Glutamatergic neuron (in vitro differentiated cells): ENCODE results near the gene LRRC45. TPM values are rescaled to one million over a fixed set of nuclear protein-coding genes. Genes with fewer than 3 reads are reported as not detected.
"Not testable (repeated sequence)": the region's sequence is repeated elsewhere in the genome, so short reads cannot be mapped to it uniquely, and the experiment has no call there.

Experiments
- DNase-seq: peaks from one replicate; pipeline ENCODE4 v3.0.0; 2022
- H3K27ac Mint-ChIP-seq: one replicate; pipeline ENCODE4 v1.8.0; 2020; ENCODE audit warnings: mild to moderate bottlenecking, mixed read lengths, inconsistent platforms; ENCODE audit not compliant: unreplicated experiment
- H3K27me3 Mint-ChIP-seq: one replicate; pipeline ENCODE4 v1.8.0; 2020; ENCODE audit warnings: mild to moderate bottlenecking, moderate library complexity, mixed read lengths, inconsistent platforms; ENCODE audit not compliant: unreplicated experiment
- H3K36me3 Mint-ChIP-seq: one replicate; pipeline ENCODE4 v1.8.0; 2020; ENCODE audit warnings: mild to moderate bottlenecking, mixed read lengths, inconsistent platforms; ENCODE audit not compliant: unreplicated experiment
- H3K4me1 Mint-ChIP-seq: one replicate; pipeline ENCODE4 v1.8.0; 2020; ENCODE audit warnings: mild to moderate bottlenecking, low read depth, mixed read lengths, inconsistent platforms; ENCODE audit not compliant: unreplicated experiment
- H3K4me3 Mint-ChIP-seq: one replicate; pipeline ENCODE4 v1.8.0; 2020; ENCODE audit warnings: mild to moderate bottlenecking, mixed read lengths, inconsistent platforms; ENCODE audit not compliant: unreplicated experiment
- H3K9me3 Mint-ChIP-seq: one replicate; pipeline ENCODE4 v1.8.0; 2020; ENCODE audit warnings: mild to moderate bottlenecking, moderate library complexity, mixed read lengths, inconsistent platforms; ENCODE audit not compliant: unreplicated experiment
- total RNA-seq: library from RNA; stranded (reverse); fragmentation: NEBNext Ultra II Directional; extraction: Animal tissue kit (Norgen Biotek cat#: 25700); gene quantifications from one replicate; pipeline ENCODE4 v1.2.1, GENCODE V29; 2021; ENCODE audit not compliant: unreplicated experiment
- TF ChIP-seq, protein P1 (sequence below): fragments of 200-600 bp; sonication (generic); IDR thresholded peaks from one replicate; pipeline ENCODE4 v1.5.0; 2021; ENCODE audit not compliant: partially characterized antibody, unreplicated experiment

The LRRC45 gene
- total RNA-seq, 1 donor from 2014 or later: 29.6 TPM

DNA sequence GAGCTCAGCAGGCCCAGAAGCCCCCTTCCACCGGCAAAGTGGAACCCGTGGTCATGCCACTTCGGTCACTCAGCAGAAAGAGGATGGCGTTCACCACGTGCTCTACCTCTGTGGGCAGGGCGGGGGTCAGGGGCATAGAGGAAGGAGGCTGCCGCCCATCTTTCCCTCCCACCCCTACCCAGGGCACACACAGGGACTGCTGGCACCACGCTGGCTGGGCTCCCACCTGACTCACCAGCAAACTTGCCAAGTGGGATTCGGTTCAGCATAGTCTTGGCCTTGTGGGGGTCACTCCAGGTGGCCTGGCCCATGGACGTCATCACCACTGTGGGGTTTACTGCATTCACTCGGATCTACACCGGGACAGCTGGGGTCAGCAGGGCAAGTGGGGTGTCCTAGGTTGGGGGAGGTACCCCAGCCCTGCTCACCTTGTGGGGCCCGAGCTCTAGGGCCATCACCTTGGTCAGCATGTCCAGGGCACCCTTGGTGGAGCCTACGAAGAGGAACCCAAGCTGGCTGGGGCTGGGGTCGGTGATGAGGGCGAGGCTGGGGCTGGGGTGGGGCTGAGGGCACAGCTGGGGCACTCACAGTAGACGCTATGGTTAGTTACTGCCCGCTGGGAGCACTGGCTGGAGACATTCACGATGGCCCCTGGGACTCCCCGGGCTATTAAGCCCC lies 13.0 kb downstream of the LRRC45 start:
- Mint-ChIP-seq H3K4me1 (peaks cover 4% of the 10 kb centered on the region), H3K9me3 (peaks cover 8% of the 10 kb centered on the region), H3K4me3 (peak overlapping the region; percentile 30), H3K27ac (no peak overlapping the region), H3K36me3 (no peaks in the 10 kb centered on the region), H3K27me3 (peaks cover 8% of the 10 kb centered on the region)
- TF ChIP-seq, protein P1, sequence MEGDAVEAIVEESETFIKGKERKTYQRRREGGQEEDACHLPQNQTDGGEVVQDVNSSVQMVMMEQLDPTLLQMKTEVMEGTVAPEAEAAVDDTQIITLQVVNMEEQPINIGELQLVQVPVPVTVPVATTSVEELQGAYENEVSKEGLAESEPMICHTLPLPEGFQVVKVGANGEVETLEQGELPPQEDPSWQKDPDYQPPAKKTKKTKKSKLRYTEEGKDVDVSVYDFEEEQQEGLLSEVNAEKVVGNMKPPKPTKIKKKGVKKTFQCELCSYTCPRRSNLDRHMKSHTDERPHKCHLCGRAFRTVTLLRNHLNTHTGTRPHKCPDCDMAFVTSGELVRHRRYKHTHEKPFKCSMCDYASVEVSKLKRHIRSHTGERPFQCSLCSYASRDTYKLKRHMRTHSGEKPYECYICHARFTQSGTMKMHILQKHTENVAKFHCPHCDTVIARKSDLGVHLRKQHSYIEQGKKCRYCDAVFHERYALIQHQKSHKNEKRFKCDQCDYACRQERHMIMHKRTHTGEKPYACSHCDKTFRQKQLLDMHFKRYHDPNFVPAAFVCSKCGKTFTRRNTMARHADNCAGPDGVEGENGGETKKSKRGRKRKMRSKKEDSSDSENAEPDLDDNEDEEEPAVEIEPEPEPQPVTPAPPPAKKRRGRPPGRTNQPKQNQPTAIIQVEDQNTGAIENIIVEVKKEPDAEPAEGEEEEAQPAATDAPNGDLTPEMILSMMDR: no peak
- no peak for DNase-seq

DNA sequence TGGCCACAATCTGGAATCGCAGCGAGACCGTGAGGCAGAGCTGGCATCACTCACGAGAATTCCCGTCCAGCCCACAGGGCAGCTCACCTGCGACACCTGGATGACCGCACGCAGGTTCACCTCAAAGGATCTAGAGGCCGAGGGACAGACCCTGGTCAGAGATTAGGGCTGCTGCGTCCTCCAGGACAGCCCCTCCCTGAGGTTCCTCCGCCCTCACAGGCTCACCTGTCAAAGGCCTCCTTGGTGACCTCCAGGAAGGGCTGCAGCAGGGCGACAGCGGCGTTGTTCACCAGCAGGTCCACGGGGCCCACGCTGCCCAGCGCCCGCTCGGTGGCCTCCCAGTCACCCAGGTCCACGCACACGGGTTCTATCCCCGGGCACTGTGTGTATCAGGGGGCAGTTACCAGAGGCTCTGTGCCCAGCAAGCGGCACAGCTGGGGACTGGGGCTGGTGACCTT lies 13.6 kb downstream of the LRRC45 start:
- Mint-ChIP-seq H3K27ac (no peak overlapping the region), H3K4me3 (peak overlapping the region; percentile 42)
- TF ChIP-seq, protein P1: no peak

GRCh38 chr17:82037092-82037888 lies 14.2 kb downstream of the LRRC45 start, which contains the start of gene DCXR:
Gene DCXR (minus strand): TSS chr17:82037697. CDS start chr17:82037682, 15 bp downstream.
- Mint-ChIP-seq H3K9me3 (peaks cover 11% of the 10 kb centered on the region), H3K4me1 (peaks cover 4% of the 10 kb centered on the region), H3K27ac (peak within 1 kb of the TSS; percentile 60), H3K36me3 (no peaks in the 10 kb centered on the region), H3K27me3 (peaks cover 13% of the 10 kb centered on the region), H3K4me3 (peak within 1 kb of the TSS; percentile 82)
- TF ChIP-seq, protein P1: peak; percentile 86
- DNase-seq: peak; percentile 99

More for the DNA sequence above, 13.6 kb downstream of the LRRC45 start:
- Mint-ChIP-seq H3K9me3 (peaks cover 11% of the 10 kb centered on the region), H3K36me3 (no peaks in the 10 kb centered on the region), H3K27me3 (peaks cover 13% of the 10 kb centered on the region), H3K4me1 (peaks cover 4% of the 10 kb centered on the region)
- DNase-seq: no peak

DNA sequence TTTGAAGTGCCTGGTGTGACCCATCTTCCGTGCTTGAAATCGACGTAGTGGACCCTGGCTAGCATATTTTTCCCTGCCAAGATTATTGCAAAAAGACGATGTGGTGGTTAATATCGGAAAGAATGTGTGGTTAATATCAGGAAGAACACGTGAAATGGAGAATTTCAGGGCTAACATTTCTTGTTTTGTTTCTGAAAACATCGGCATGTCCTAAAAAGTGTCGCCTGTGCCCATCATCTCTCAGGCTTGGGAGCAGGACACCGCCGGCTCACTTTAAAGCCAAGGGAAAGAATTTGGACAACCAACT lies 14.7 kb downstream of the LRRC45 start:
- DNase-seq: no peak
- Mint-ChIP-seq H3K27me3 (peaks cover 13% of the 10 kb centered on the region), H3K4me3 (peak overlapping the region; percentile 82), H3K9me3 (peaks cover 11% of the 10 kb centered on the region), H3K27ac (peak overlapping the region; percentile 60), H3K36me3 (no peaks in the 10 kb centered on the region), H3K4me1 (peaks cover 4% of the 10 kb centered on the region)
- TF ChIP-seq, protein P1: no peak

- H3K4me3 Mint-ChIP-seq, H3K4me1 Mint-ChIP-seq, DNase-seq, H3K36me3 Mint-ChIP-seq, H3K27ac Mint-ChIP-seq: not testable (repeated sequence)
- peaks cover 11% of the 10 kb centered on the region for H3K9me3 Mint-ChIP-seq
- H3K27me3 Mint-ChIP-seq: peaks cover 13% of the 10 kb centered on the region
These were observed 15.8 kb downstream of the LRRC45 start for GRCh38 chr17:82038796-82039409.
